ENCODE measurements around the gene OIP5. TPM values are rescaled to one million over a fixed set of nuclear protein-coding genes. Genes with fewer than 3 reads are reported as not detected.
"Not testable (repeated sequence)": the region's sequence is repeated elsewhere in the genome, so short reads cannot be mapped to it uniquely, and the experiment has no call there.

OIP5 gene
- total and polyA plus RNA-seq, 4 donors: 0.17 to 11.8 (median 1.1) TPM

- no peaks in the 10 kb centered on the region for H3K9me3 ChIP-seq (ENCODE audit: control insufficient read depth in 4 of 4, low read length in 3 of 4)
- H3K9ac ChIP-seq (ENCODE audit: low read depth in 1 of 2, low read length in 2 of 2): peak overlapping the region; percentile 89 to 95
- peak overlapping the region; percentile 90 to 93 for H3K27ac ChIP-seq (ENCODE audit: low read depth in 1 of 2, low read length in 2 of 2)
- H3K4me1 ChIP-seq (ENCODE audit: control insufficient read depth in 4 of 4, insufficient read depth in 4 of 4, low read length in 3 of 4): peaks cover 8 to 23% (median 15%) of the 10 kb centered on the region in 4 donors
- DNase-seq (ENCODE audit: low spot score): peak; percentile 99
- H3K36me3 ChIP-seq (ENCODE audit: control insufficient read depth in 4 of 4, insufficient read depth in 3 of 4, low read depth in 1 of 4, low read length in 3 of 4): peaks cover 7 to 29% (median 24%) of the 10 kb centered on the region in 4 donors
- WGBS: under 1% methylated on average over 61 of the region's 61 CpGs
- TF ChIP-seq SP1 (IDR thresholded peaks at IDR 0.05) (peak; percentile 98), RAD21 (IDR thresholded peaks at IDR 0.05) (peak in 1 of 2 donors; percentile 19), ZBTB33 (IDR thresholded peaks at IDR 0.05) (peak; percentile 47), HNF4A (conservative IDR thresholded peaks at IDR 0.05) (peak in 1 of 2 donors; percentile 10), CTCF (IDR thresholded peaks at IDR 0.05; ENCODE audit: low read depth, low read length, missing input control) (no peak), NR2F2 (IDR thresholded peaks at IDR 0.05) (no peak), REST (IDR thresholded peaks at IDR 0.05) (peak; percentile 58), JUND (IDR thresholded peaks at IDR 0.05) (peak in 1 of 2 donors; percentile 17), GABPA (IDR thresholded peaks at IDR 0.05 in 1 of 2, conservative IDR thresholded peaks at IDR 0.05 in 1 of 2) (peak in 1 of 2 donors; percentile 36), HNF4G (IDR thresholded peaks at IDR 0.05) (no peak), FOXA2 (IDR thresholded peaks at IDR 0.05) (no peak), YY1 (IDR thresholded peaks at IDR 0.05) (peak; percentile 97), EGR1 (IDR thresholded peaks at IDR 0.05; ENCODE audit: low read depth in 2 of 2) (peak in 1 of 2 donors; percentile 39), RXRA (IDR thresholded peaks at IDR 0.05) (peak; percentile 63 to 73), MAX (IDR thresholded peaks at IDR 0.05) (peak; percentile 34), TAF1 (conservative IDR thresholded peaks at IDR 0.05) (no peak), FOXA1 (IDR thresholded peaks at IDR 0.05) (no peak), ATF3 (IDR thresholded peaks at IDR 0.05) (no peak)
- peak overlapping the region; percentile 82 to 99 (median 94) for H3K4me3 ChIP-seq (ENCODE audit: low read depth in 1 of 3, low read length in 3 of 3)
- no peaks in the 10 kb centered on the region for H3K27me3 ChIP-seq (ENCODE audit: control insufficient read depth in 4 of 4, insufficient read depth in 4 of 4, low read length in 3 of 4)
These were observed 48.6 kb downstream of the OIP5 start for GRCh38 chr15:41283653-41284426.

DNA sequence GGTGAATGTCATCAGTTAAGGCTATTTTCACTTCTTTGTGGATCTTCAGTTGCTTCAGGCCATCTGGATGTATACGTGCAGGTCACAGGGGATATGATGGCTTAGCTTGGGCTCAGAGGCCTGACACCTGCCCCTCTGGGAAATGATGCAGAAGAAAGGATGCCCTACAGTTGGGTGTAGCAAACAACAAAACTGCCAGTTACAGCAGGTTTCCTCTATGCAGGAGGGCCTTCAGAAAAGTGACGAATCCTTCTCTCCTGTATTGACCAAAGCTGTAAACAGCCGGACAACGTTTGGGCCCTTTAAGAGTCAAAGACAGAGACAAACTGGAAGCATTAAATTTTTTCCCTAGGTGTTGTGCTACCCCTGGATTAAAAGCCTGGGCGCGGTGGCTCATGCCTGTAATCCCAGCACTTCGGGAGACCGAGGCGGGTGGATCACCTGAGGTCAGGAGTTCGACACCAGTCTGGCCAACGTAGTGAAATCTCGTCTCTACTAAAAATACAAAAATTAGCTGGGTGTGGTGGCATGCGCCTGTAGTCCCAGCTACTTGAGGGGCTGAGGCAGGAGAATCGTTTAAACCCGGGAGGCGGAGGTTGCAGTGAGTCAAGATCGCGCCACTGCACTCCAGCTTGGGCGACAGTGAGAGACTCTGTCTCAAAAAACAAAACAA, 49.3 kb downstream of the OIP5 start:
- DNase-seq (ENCODE audit: low spot score); H3K27me3 ChIP-seq (ENCODE audit: control insufficient read depth in 4 of 4, insufficient read depth in 4 of 4, low read length in 3 of 4); H3K9me3 ChIP-seq (ENCODE audit: control insufficient read depth in 4 of 4, low read length in 3 of 4): not testable (repeated sequence)
- Histone ChIP-seq H3K36me3 (ENCODE audit: control insufficient read depth in 4 of 4, insufficient read depth in 3 of 4, low read depth in 1 of 4, low read length in 3 of 4) (peaks cover 7 to 26% (median 19%) of the 10 kb centered on the region in 4 donors), H3K4me1 (ENCODE audit: control insufficient read depth in 4 of 4, insufficient read depth in 4 of 4, low read length in 3 of 4) (peaks cover 5 to 22% (median 12%) of the 10 kb centered on the region in 4 donors), H3K9ac (ENCODE audit: low read depth in 1 of 2, low read length in 2 of 2) (peak overlapping the region; percentile 72 to 82), H3K27ac (ENCODE audit: low read depth in 1 of 2, low read length in 2 of 2) (peak overlapping the region; percentile 90 to 93), H3K4me3 (ENCODE audit: low read depth in 1 of 3, low read length in 3 of 3) (peak overlapping the region; percentile 21 to 49 (median 40))
- WGBS: 27% methylated on average over 19 of the region's 19 CpGs

GRCh38 chr15:41282436-41282835, 50.0 kb downstream of the OIP5 start:
- not testable (repeated sequence) for H3K4me3 ChIP-seq (ENCODE audit: low read depth in 1 of 3, low read length in 3 of 3); H3K9ac ChIP-seq (ENCODE audit: low read depth in 1 of 2, low read length in 2 of 2); H3K27me3 ChIP-seq (ENCODE audit: control insufficient read depth in 4 of 4, insufficient read depth in 4 of 4, low read length in 3 of 4); DNase-seq (ENCODE audit: low spot score); H3K27ac ChIP-seq (ENCODE audit: low read depth in 1 of 2, low read length in 2 of 2); H3K9me3 ChIP-seq (ENCODE audit: control insufficient read depth in 4 of 4, low read length in 3 of 4)
- H3K4me1 ChIP-seq (ENCODE audit: control insufficient read depth in 4 of 4, insufficient read depth in 4 of 4, low read length in 3 of 4): peaks cover 5 to 21% (median 12%) of the 10 kb centered on the region in 4 donors
- 96% methylated on average over 10 of the region's 10 CpGs for WGBS
- H3K36me3 ChIP-seq (ENCODE audit: control insufficient read depth in 4 of 4, insufficient read depth in 3 of 4, low read depth in 1 of 4, low read length in 3 of 4): peaks cover 5 to 25% (median 18%) of the 10 kb centered on the region in 4 donors
